H7 (cell line): ENCODE measurements around the gene MAP2K6. TPM values are rescaled to one million over a fixed set of nuclear protein-coding genes. Genes with fewer than 3 reads are reported as not detected.

Source experiments
- DNase-seq: peaks from one replicate; pipeline ENCODE4 v3.0.0; 2012
- H3K27me3 ChIP-seq: 2 replicates; pipeline ENCODE4 v1.6.0; 2011; ENCODE audit warnings: mild to moderate bottlenecking, low read length; ENCODE audit not compliant: control insufficient read depth, insufficient read depth
- H3K36me3 ChIP-seq: replicated peaks from 2 replicates; pipeline ENCODE4 v1.5.1; 2011; ENCODE audit warnings: low read length; ENCODE audit not compliant: control insufficient read depth, insufficient read depth
- H3K4me3 ChIP-seq: 2 replicates; pipeline ENCODE4 v1.5.1; 2011; ENCODE audit warnings: low read depth, mild to moderate bottlenecking, control low read depth, low read length, moderate library complexity; ENCODE audit not compliant: insufficient read depth
- total RNA-seq: library from RNA; depleted of rRNA; stranded (reverse); fragments of >200 nt; shearing (Covaris generic); gene quantifications from 2 replicates; pipeline ENCODE4 v1.2.3, GENCODE V29; 2014

MAP2K6 gene
- total RNA-seq, 1 experiment from 2014 or later = 11.9 TPM

GRCh38 chr17:69508814-69509213 is 94.3 kb downstream of the MAP2K6 start:
- H3K27me3 ChIP-seq = no peaks in the 10 kb centered on the region
- H3K36me3 ChIP-seq = no peaks in the 10 kb centered on the region
- H3K4me3 ChIP-seq = no peak overlapping the region
- no peak for DNase-seq

DNA sequence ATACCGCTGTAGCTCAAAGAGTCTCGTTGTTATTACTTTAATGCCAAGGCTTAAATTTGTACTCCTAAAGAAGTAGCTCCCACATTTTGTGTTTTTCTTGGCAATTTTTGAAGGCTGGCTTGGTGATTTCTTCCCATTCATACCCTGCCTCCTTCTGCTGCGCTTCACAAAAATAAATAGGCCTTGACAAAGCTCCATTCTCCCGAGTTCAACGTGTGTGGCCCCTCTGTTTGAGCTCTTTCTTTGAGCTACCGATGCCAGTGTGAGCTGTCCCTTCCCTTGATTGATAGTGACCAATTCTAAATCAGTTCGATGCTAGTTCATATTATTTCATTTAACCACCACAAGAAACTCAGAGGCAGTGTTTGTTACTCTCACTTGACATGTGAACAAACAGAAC is 96.8 kb downstream of the MAP2K6 start:
- H3K36me3 ChIP-seq = no peaks in the 10 kb centered on the region
- H3K4me3 ChIP-seq = no peak overlapping the region
- H3K27me3 ChIP-seq = no peaks in the 10 kb centered on the region
- DNase-seq = no peak

DNA sequence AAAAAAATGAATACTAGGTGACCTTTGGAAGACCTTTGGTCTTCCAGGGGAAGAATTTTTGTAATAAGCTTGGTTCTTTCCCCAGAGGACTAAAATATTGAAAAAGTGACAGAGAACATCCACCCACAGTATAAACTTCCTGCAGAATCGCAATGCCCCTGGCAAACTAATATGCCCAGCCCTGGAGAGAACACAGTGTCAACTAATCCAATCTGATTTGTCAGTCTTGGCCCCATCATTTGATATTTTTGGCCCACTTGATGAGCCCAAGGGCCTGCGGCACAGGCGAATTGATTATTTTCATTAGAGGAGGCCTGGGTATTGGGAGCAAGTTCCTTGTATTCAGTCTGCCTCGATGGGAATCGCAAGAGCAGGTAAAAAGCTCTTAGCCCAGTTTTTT is 98.4 kb downstream of the MAP2K6 start:
- DNase-seq = no peak
- no peak overlapping the region for H3K4me3 ChIP-seq
- H3K36me3 ChIP-seq = no peaks in the 10 kb centered on the region
- H3K27me3 ChIP-seq = no peaks in the 10 kb centered on the region

DNA sequence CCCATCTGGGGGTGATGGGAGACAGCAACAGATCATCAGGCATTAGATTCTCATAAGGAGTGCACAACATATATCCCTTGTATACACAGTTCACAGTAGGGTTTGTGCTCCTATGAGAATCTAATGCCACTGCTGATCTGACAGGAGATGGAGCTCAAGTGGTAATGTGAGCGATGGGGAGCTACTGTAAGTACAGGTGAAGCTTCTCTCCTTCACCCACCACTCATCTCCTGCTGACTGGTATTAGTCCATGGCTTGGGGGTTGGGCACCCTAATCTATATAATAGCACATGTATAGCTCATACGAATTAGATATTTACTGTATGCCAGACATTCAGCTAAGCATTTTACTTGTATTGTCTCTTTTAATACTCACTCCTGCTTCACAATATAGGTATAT is 101.7 kb downstream of the MAP2K6 start:
- H3K36me3 ChIP-seq = peaks cover 1% of the 10 kb centered on the region; the same call in 1 of the 2 replicates
- H3K27me3 ChIP-seq = no peaks in the 10 kb centered on the region
- no peak for DNase-seq
- H3K4me3 ChIP-seq = no peak overlapping the region

- Histone ChIP-seq H3K27me3 (no peaks in the 10 kb centered on the region), H3K36me3 (peaks cover 1% of the 10 kb centered on the region; the same call in 1 of the 2 replicates), H3K4me3 (no peak overlapping the region)
- DNase-seq = no peak
These were observed 102.4 kb downstream of the MAP2K6 start for GRCh38 chr17:69516911-69517310.

- no peak overlapping the region for H3K4me3 ChIP-seq
- H3K27me3 ChIP-seq = no peaks in the 10 kb centered on the region
- no peak for DNase-seq
- H3K36me3 ChIP-seq = peaks cover 3% of the 10 kb centered on the region; the same call in 1 of the 2 replicates
These were observed 104.5 kb downstream of the MAP2K6 start for GRCh38 chr17:69518951-69519350.

- DNase-seq = peak; percentile 37
- no peak overlapping the region for H3K4me3 ChIP-seq
- H3K27me3 ChIP-seq = no peaks in the 10 kb centered on the region
- peaks cover 8% of the 10 kb centered on the region for H3K36me3 ChIP-seq
These were observed 108.9 kb downstream of the MAP2K6 start for GRCh38 chr17:69523244-69523861.

DNA sequence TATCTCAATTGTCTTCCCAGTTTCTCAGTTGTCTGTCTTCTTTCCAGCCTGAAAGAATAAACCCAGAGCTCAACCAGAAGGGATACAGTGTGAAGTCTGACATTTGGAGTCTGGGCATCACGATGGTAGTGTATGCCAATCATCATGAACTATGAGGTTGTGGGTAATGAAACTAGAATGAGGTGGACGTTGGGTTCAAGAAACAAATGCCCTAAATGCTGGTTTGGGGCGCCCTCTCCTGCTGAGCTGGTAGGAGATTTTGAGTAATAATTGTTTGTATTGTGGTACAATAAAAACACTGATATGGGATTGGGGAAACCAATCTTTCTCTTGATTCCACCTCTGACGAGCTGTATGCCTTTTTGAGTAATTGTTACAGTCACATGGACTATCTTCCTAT is 110.4 kb downstream of the MAP2K6 start:
- no peak for DNase-seq
- no peak overlapping the region for H3K4me3 ChIP-seq
- peaks cover 8% of the 10 kb centered on the region for H3K36me3 ChIP-seq
- no peaks in the 10 kb centered on the region for H3K27me3 ChIP-seq

DNA sequence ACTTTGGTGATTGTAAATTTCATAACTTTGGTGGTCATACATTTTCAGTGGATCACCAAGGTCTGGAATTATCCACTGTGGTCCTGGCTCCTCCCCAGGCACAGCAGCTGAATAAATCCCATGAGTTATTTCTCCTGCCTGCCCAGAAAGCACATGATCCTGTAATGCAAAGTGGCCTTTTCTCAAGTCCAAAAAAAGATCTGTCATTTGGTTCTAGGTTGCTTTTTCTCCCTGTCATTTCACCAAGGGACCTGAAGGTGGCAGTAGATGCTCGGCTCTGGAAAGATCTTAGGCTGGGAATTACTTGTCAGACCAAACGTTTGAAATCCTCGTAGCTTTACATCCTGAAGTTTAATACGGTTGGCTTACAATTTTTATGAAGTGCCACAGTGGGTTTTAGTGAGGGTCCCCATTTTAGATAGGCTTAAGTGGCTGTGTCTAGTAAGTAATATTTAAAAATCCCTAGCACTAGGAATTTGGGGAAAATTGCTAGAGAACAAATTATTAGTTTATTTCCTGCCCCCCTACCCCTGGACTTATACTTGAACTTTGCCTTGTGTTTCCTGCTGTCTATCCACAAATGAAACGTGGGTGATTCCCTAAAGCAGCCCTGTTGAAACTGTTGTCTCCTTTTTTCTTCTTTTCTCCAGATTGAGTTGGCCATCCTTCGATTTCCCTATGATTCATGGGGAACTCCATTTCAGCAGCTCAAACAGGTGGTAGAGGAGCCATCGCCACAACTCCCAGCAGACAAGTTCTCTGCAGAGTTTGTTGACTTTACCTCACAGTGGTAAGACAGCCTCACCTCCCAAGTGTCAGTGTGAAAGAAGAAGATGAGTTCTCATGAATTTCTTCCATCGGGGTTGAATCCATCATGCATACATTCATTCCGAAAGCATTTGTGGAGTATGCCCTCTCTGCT is 111.7 kb downstream of the MAP2K6 start:
- peaks cover 6% of the 10 kb centered on the region for H3K36me3 ChIP-seq
- H3K4me3 ChIP-seq = no peak overlapping the region
- DNase-seq = peak; percentile 42
- no peaks in the 10 kb centered on the region for H3K27me3 ChIP-seq

DNA sequence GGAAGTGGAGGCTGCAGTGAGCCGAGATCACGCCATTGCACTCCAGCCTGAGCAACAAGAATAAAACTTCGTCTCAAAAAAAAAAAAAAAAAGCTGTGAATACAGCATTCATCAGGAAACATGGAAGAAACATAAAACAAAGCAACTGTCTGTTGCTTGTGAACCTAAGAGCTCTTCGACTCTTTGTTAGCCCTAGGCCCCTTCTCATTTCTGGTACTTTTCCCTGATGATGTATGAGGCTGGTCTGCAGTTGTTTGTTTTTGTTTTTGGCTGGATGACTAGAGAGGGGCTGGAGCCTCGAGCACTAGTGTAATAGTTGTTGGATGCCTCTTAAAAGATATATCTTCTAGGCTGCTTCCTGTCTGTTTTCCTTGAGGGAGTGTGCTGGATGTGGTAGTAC is 113.5 kb downstream of the MAP2K6 start:
- no peak overlapping the region for H3K4me3 ChIP-seq
- no peaks in the 10 kb centered on the region for H3K27me3 ChIP-seq
- no peak for DNase-seq
- peaks cover 6% of the 10 kb centered on the region for H3K36me3 ChIP-seq

- Histone ChIP-seq H3K4me3 (no peak overlapping the region), H3K27me3 (no peaks in the 10 kb centered on the region), H3K36me3 (0 out of 2 replicates have a peak, but pooled peaks cover 1% of the 10 kb centered on the region)
- peak; percentile 49 for DNase-seq
These were observed 119.2 kb downstream of the MAP2K6 start for GRCh38 chr17:69533481-69534234.

GRCh38 chr17:69534235-69534621 is 119.7 kb downstream of the MAP2K6 start:
- Histone ChIP-seq H3K4me3 (no peak overlapping the region), H3K36me3 (0 out of 2 replicates have a peak, but pooled peaks cover 1% of the 10 kb centered on the region), H3K27me3 (no peaks in the 10 kb centered on the region)
- DNase-seq = peak; percentile 19

- Histone ChIP-seq H3K27me3 (no peaks in the 10 kb centered on the region), H3K36me3 (0 out of 2 replicates have a peak, but pooled peaks cover 1% of the 10 kb centered on the region), H3K4me3 (no peak overlapping the region)
- DNase-seq = no peak
These were observed 120.6 kb downstream of the MAP2K6 start for GRCh38 chr17:69535016-69535570.

DNA sequence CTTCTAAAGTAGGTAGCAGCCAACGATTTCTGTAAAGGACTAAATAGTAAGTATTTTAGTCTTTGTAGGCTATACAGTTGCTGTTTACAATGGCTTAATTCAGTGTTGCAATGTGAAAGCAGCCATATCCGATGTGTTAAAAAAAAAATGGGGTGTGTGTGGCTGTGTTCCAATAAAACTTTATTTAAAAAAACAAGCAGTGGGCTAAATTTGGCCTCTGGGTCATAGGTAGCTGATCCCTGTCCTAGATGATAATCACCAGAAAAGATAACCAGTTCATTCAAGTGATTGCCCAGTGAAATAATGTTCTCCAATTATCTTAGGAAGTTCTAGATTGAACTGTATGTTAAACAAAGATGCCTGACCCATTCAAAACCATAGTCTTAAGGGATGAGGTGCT is 124.3 kb downstream of the MAP2K6 start:
- H3K36me3 ChIP-seq = 0 out of 2 replicates have a peak, but pooled peaks cover 1% of the 10 kb centered on the region
- no peak overlapping the region for H3K4me3 ChIP-seq
- DNase-seq = no peak
- no peaks in the 10 kb centered on the region for H3K27me3 ChIP-seq
